Fibroblast of skin of left biceps (primary cell): ENCODE measurements around the gene CYP27B1.

Experiments
- DNase-seq, 2 experiments: peaks; one replicate each; pipeline ENCODE4 v3.0.0-alpha.2; 2013; ENCODE audit warnings: low read depth in 2 of 2

CYP27B1 gene

DNA sequence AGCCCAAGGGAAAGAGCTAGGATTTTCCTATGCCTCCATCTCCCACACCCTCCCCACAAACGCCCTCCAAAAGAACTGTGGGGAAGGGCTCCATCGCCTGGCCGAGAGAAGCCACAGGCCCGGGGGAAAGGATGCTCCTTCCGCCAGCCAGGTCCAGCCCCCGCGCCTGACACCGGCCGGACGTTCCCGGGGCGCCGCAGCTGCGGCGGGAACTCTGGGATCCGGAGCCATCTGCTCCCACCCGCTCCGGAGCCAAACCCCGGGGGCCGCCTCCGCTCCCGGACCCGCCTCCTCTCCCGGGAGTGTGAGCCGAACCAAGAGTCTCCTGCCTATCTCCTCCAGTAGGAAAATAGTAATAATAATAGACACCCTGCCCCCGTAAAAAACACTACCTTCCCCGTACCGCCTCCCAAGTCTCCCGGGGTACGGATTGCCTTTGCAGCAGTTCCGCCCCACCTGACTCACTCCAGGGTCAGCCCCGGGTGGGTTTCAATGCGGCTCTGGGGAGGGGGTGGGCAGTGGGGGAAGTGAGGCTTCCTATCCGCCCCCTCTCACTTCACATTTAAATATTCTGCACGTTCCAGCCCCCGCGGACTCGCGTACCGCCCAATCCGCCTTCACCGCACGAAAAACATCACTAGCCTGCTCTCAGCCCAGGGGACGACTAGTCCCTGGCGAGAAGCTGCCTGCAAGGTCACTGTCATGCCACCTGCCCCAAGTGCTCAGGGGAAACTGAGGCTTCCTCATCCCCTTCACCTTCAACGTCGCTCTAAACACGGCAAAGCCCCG lies 30.7 kb downstream of the CYP27B1 start:
- no peak for DNase-seq

DNA sequence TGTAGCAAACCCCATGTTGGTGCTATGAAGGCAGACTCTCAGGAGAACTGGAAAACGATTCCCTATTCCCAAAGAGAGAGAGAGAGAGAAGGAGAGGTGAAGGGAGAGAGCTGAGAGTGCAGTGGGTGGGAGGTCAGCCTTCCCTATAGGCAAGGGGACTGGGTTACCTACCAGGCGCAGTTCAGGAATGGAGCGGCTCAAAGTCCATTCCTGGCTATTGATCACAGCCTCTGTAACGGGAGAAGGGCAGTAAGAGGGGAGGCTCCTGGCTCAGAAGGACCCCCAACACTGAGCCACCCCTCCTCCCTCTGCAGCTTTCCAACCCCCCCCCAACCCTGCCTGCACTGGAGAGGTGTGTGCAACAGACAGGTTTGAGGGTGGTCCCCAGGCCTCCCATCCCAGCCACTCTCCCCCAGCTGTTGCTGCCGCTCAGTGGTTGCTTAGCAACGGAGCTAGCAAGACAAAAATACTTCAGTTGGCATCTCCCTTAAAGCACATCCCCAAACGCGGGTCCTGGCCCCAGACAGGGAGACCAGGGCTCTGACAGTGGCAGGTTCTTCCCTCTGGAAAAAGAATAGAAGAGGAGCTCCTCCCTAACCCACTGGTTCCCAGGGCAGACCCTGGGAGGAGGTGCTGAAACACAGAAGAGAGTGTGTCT lies 31.6 kb downstream of the CYP27B1 start:
- DNase-seq = no peak

DNA sequence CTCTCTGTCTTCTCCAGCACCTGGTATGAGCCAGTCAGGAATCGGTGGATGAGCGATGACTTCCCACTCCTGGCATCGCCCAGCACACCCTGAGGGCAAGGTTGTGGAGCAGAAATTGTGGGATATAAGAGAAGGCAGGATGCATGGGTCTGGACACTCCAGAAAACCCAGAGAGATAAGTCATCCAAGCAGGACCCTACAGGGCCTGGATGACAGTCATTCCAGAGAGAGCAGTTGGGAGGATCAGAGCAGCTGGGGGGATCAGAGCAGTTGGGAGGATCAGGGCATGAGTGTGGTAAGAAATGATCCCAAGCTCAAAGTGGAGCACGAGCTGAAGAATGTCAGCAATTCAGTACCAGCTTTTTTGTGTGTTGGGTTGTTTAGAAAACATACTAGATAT lies 32.3 kb downstream of the CYP27B1 start:
- no peak for DNase-seq

DNA sequence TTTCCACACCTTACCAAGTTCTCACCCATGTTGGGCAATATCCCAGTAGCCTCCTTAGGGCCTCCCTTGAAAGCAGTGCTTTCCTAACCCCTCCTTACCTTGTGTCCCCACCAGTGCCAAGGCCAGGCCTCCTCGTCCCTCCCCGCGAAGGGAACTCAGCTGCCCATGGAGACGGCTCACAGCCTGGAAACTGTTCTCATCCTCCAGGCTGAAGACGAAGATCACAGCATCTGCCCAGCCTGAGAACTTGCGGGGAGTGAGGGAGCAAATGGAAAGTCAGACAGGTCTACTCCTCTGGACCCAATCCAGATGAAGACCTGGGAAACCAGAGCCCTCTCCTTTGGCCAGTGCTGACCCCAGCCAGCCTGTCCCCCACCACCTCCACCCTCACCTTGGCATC lies 33.0 kb downstream of the CYP27B1 start:
- DNase-seq = no peak

DNA sequence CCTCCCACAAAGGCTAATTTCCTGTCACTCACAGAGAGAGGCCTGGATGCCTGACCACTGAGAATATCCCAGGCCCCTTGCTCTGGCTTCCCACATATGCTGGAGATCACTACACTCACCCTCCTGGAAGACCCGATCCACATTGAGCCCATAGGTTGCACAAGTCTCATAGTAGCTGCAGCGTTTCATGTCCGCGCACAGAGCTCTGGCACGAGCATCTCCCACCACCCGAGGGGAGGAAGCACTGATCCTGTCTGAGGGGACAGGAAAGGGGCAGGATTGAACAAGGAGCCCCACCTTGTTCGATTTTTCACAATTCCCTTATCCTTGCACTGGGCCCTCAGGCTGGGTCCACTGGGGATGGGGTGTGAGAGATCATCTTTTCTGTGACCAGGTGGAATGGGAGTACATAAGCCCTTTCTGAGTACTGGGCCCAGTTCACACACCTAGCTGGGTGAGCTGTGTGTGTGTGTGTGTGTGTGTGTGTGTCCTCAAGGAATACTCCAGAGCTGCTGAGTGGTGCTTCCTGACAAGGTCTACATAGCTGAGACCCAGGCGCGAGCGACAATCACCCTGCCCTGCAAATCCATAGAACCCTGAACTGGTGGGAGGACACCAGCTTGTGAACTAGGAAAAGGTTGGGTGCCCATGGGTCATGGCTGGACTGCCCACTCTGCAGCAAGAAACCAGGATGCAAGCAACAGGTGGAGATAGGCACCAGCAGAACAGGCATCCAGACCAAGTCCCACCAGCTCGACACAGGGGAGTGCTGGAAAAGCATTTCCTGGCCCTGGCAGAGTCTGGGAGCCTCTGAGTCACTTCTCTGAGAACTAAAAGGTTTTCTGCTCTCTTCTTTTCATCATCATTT lies 33.9 kb downstream of the CYP27B1 start:
- no peak for DNase-seq

DNA sequence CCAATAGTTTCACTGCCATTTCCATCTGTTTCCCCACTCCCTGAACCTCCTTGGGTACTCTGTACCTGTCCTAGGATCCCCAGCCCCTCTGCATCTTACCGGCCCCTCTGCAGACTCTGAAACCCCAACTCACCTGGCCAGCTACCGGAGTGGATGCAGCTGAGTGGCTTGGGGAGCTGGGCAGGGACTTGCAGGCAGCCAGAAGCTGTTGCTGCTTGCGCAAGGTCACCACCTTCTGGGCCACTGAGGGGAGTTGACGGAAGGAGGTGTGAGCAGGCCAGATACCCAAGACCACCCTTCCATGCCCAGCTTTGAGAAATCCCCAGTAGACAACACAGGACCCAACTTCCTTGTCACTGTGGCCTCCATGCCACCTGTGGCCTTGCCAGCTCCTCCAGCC lies 34.6 kb downstream of the CYP27B1 start:
- no peak for DNase-seq

DNA sequence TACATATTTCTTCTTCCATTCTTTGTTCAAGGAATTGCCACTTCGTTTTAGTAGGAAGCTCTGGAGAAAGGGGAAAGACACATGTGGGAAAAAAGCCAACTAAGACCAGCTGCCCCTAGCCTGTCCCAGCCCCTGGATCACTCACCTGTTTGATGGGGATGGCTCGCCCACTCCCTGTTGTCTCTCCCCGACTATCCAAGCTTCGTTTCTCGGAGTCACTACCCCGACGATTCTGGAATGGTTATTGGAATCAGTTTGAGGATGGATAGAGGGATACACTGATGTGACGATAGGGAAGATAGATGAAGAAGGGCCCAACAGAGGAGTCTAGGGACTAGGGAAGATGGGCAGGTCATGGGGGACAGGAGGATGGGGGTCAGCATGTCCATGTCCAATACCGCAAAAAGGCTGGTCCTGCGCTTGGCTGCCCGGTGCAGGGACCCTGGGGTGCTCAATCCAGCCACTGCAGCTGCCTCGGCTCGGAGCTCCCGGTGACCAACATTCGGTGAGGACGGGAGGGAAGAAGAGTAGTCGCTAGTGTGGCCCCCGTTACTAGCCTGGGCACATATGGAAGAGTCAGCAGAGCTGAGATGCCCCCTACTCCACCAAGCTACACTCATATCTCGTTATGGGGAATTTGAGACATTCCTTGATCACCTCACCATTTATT lies 35.3 kb downstream of the CYP27B1 start:
- no peak for DNase-seq

DNA sequence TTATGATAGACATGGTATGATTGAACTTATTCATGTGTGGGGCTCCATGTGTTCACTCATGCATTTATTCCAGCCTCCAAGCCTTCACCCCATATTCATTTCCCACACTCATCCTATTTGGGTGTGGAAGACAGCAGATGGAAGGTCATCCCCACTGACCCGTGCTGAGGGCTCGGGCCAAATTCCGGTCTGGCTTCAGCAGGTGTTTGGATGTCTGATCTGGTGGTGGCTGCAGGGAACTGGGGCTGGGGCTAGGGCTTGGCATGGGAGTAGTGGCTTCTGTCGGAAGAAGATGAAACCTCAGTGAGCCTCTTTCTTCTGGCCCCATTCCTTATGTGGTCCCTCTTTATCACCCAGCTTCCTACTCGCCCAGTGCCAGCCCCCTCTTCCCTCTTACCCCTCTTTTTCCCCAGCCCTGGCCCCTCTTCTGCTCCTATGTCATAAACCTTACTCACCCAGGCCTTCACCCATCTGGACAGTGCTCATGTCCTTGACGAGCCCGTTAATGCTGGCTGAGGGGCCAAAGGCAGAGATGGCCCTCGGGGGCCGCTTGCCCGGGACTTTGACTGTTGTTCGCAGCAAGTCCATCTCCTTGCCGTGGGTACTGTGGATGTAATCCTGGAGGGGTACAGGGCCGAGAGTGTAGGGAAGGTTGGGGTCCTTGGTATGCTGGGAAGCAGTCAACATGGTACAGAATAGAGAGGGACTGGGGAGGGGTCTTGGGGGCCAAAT lies 36.4 kb downstream of the CYP27B1 start:
- no peak for DNase-seq

DNA sequence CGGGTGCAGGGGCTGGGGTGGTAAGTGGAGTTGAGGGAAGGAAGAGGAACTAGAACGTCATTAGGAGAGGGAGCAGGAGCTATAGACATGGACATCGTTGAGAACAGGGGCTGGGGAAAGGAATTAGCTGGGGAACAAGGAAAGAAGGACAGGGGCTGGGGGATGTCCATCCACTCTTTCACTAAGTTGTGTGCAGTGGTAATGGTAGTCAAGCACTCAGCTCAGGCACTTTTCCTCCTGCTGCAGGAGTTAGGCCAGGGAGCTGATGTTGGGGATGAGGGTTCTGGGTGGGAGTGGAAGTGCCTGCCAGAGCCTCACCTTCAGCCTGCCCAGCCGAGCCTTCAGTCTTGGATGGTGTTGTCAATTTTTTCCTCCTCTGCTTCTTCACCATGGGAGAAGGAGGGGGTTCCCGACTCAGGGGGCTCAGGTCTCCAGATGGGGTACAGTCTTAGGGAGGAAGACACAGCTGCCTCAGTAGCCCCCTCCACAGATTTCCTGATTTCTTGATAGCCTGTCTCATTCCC lies 37.5 kb downstream of the CYP27B1 start:
- no peak for DNase-seq

DNA sequence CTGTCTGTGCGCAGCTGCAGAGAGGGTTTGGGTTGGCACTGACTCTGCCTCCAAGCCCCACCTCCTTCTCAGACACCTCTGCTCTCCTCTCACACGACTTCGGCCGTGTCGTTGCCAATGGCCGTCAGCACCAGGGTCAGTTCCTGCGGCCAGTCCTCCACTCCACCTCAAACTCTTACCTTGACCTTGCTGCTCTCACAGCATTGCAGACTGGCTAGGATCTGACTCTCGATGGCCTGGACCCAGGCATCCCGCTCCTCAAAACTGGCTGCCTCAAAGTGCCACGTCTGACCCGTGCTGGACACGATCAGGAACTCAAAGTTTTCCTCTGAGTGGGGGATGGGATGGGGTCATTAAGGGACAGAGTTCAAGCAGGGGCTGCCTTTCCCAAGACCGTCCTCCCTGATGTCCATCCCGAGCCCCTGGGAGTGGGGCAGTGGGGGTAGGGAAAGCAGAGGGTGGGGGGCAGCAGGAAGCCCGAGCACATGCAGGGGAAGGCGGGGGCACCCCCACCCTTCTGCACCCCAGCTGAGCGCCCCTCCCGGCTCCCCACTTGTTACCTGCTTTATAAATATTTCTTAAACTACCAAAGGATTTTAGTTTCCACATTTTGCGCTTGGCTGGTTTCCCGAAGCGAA lies 39.0 kb downstream of the CYP27B1 start:
- no peak for DNase-seq

DNA sequence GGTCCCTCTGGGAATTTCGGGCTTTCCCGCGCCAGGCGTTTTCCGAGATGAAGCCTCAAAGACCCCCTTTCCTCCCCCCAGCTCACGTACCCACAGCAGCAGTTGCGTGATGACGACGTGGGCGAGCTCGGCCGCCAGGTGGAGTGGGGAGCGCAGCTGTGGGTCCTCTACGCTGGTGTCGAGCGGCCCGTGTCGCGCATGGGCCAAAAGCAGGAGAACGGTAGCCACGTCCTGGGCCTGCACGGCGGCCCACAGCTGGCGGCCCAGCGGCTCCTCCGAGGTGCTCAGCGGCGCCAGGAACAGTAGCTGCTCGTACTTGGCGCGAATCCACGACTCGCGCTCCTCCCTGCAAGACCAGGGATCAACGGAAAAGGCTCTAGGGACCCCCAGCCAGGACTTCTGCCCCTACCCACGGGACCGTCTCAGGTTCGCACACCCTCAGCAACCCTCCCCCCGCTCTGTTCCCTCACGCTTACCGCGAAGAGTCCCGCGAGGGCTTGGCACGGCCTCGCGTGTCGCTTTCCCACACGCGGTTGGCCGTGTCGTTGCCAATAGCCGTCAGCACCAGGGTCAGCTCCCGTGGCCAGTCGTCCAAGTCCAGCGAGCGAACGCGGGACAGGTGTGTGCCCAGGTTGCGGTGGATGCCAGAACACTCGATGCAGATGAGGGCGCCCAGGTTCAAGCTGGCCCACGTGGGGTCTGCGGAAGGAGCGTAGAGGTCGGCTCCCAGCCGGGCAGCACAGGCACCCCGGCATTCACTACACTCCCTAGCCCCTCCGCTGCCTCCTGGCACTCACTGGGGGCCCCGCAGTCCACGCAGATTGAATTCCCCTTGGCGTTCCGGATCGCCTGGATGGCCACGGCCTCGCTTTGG lies 39.8 kb downstream of the CYP27B1 start:
- peak in 1 of 2 experiments; percentile 12 for DNase-seq

DNA sequence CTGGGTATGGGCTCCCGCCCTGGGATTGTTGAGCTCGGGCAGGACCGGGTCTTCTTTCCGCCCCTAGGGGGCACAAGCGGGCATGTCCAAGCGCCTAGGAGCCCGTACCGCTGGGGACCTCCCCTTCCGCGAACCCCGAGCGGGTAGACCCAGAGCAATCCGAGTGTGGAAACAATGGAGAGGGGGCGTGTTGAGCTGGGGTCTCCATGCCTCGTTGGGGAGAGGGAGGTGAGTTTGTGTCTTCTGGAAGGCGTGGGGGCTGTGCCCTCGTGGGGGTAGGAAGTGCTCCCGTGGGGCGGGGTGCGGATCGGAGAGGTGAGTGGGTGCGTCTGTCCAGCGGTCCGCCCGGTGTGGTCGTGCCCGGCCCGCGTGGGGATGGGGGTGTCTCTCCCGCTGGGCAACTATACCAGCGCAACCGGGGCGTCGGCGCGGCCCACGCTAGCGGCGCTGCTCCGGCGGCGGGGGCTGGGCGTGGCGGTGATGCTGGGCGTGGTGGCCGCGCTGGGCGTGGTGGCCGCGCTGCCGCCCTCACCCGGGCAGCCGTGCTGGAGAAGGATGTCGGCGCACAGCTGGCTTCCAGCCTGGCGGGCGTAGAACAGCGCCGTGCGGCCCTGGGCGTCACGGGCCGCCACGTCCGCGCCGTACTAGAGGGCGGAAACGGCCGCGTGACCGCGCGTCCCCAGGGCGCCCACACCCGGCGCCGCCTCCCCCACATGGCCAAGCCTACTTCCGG lies 40.6 kb downstream of the CYP27B1 start:
- peak; percentile 58 to 67 for DNase-seq

DNA sequence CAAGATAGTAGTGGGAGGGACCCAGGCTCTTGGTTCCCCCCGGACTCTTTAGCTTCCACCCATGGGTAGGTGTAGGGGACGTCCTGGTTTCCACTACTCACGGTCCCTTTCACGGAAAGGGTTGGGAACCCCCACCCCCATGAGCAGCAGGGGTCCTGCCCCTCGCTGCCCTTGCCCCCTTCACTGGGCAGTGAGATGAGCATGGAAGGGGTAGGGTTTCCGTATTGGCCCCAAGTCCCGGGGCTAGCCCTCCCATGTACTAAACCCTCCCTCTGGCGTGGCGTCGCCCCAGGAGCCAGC lies 41.1 kb downstream of the CYP27B1 start:
- DNase-seq = no peak

DNA sequence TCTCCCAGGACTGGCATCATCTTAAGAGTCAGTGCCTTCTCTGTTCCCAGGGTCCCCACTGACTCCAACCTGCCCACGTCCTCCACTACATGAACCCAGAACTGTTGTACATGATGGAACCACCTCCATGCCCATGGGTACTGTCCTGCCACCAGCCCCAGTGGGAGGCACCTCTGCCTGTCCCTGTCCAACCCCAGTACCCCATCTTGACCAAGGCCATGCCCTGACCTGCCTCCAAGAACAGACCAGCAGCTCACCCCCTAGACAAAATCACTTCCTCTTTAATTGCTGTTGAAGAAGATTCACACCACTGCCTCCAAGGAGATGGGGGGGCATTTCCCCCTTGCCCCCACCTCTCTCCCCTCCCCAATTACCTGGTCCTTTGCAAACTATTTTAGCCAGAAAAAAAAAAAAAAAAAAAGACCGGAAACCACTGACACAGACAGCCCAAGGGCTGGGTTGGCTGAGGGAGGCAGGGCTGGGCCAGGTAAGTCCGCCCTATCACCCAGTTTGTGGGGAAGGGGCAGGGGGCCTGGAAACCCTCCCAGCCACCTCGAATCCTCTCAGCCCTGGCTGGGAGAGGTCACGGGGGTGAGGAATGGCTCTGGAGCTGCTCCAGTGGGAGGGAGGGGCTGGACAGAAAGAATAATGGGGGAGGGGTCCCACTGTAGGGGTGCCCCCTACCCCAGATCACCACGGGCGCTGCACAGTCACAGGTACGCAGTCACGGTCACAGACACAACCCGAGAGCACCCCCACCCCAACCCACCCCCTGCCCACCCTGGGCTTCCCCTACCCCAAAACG lies 41.7 kb downstream of the CYP27B1 start:
- DNase-seq = no peak

DNA sequence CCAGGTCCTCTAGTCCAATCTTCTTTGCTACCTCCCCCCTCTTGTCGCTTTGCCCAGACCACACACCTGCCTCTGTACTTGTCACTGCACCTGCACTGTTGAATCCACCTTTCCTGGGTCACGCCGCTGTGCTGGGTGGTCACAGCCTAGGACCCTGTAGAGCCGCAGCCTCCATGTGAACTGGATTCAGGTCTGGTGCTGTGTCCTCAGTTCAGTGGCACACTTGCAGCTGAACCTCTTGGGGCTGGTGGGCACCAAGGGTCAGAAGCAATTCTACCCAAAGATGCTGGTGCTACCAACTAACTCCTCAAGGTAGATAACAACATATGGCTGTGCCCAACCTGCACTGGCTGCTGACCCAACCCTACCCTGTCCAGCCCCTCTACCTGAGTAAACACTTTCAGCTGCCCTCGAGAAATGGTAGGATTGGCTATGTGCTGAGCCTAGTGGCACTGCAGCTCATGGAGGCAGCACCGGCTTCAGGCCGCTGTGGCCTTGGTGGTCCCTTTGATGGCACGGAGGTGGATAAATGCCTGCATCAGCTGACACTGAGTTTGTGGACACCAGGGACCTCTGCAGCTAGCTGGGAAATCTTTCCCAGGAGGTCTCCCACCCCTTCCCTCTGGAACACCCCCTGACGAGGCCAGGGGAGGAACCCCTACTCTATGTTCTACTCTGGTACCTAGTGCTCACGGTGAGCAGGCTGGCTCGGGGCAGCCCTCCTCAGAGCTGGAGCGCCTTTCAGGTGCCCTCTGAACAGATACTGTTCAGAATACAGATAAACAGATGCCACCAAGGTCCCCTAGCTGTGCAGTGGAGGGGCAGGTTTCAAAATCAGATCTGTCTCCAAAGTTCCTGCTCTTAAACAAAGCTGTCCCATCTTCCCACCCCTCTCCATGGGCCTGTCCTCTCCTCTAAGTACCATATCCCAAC lies 42.6 kb downstream of the CYP27B1 start:
- no peak for DNase-seq

DNA sequence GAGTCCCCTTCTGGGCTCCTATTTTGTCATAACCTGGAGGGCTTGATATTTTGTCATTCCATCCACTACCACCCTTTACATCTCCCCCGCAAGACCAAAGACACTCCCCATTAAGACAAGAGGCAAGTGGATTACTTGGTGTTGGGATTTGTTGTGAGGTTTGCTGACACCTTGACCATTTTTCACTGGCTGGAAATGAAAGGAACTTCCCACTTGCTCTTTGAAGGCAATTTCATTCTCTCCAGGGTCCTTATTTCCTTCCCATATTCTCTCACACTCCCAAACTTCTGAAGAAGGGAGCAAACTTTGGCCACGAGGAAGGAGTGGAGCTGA lies 43.3 kb downstream of the CYP27B1 start:
- DNase-seq = no peak
